NCI-H1105 (cell line): ENCODE data around the gene LPAR6.

Experiments used
- DNase-seq: peaks from one replicate; lab custom pipeline; 2025; lab: John Stamatoyannopoulos, UW

LPAR6 gene

DNA sequence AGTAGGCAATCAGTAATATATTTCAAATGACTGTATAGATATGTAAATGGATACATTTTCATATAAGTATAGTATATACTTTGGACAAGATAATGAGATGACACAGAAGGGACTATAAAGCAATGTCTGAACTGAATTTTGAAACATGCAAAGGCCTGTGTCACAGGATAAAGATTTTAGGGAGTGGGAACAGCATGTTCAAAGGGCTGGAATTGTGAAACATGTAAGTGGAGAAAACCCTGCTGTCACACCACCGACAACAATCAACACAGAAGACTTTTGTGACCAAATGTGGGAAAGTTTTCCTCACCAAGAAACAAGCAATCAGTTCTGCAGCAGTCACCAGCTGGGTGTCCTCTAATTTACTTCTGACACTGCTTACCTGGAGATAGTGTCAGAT lies 42.9 kb downstream of the LPAR6 start:
- no peak for DNase-seq
